Midbrain (tissue), 1 donor: ENCODE measurements around the gene USP6NL.

Experiments used
- DNase-seq: peaks from one replicate; lab custom pipeline; 2025; lab: John Stamatoyannopoulos, UW

USP6NL gene

DNA sequence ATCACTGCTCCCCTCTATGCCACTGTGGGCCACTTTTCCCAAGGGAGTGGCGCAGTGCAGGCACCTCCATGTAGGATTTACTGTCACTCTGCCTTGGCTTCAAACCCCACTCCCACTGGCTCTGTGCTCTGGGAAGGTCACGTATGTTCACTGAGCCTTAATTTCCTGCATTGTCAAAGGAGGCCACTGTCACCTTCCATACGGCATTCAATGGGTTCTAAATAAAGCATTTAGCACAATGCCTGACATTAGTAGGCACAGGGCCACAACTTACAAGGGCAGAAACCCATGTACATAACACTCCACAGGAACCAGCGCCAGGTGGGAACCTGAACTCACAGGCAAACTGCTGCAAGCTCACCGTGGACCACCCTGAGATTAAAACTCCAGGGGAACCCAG, 196.4 kb downstream of the USP6NL start:
- DNase-seq, result no peak

- DNase-seq, result peak; percentile 17
These were observed 197.0 kb downstream of the USP6NL start for GRCh38 chr10:11414314-11415038.

DNA sequence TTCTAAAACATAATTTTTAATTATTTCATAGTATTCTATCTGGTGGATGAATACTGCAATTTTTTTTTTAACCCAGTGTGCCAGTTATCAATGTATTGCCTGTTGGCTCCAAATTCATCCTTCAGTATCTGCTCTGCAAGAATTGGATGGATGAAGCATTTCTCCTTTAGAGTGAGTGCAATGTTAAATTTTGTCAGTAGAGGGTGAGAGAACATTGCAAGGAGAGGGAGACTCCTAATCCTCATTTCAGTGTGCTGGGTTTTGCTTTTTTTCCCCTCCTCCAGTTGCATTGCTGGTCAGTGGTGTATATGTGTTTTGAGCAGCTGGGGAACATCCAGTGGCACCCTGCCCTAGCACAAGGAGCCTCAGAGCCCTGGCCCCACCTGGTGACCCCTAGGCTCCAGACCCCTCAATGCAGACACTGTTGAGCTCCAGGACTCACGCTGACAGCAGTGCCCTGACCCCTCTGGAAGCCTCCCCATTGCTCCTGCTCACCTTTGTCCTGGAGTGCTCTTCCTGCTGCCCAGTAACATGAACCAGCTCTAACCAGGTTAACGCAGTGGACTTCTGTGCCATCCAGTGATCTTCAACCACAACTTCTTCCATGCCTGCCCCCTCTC, 199.4 kb downstream of the USP6NL start:
- no peak for DNase-seq

- DNase-seq, result no peak
These were observed 202.1 kb downstream of the USP6NL start for GRCh38 chr10:11409357-11409756.

DNA sequence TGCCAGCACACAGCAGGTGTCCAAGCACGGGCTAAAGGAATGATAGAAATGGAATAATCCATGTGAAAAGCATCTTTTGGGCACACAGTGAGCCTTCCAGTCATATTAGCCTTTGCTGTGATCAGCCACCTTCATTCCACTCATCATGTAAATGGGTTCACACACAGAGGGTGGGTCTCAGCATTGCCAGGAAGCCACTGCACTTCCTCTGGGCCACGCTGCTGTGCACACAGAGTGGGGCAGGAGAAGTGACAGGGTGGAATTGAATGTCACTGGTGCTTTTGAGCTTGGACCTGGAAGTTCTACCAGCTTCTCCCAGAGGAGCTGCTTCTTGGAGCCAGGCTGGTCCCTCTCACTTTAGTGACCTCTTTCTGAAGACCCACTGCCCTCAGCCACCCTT, 203.5 kb downstream of the USP6NL start:
- DNase-seq, result no peak

DNA sequence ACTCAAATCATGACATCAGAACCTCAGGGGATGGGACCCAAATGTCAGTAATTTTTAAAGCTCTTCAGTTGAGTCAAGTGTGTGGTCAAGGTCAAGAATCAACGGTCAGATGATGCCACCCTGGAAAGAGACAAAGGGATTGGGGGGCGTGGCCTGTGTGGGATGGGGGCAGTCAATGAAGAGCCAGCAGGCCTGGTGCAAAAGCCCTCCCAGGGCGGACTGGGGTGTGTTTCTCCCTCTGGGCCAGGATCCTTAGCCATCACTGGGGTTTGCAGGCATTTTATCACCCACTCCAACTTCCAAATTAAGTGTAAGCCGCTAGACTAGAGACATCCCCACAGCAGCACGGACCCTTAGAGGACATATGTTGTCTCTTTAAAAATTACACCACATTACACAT, 204.7 kb downstream of the USP6NL start:
- DNase-seq, result no peak

- no peak for DNase-seq
These were observed 206.5 kb downstream of the USP6NL start for GRCh38 chr10:11404901-11405300.
